Measurements from ENCODE around the gene UNCX.
"Not testable (repeated sequence)": the region's sequence is repeated elsewhere in the genome, so short reads cannot be mapped to it uniquely, and the experiment has no call there.

UNCX gene

GRCh38 chr7:1232623-1233332, at the start of gene UNCX:
TSS of gene UNCX (plus strand) at chr7:1232872. CDS start at chr7:1233018, 146 bp downstream.
- H3K36me3 Mint-ChIP-seq (ENCODE audit: low read depth): no peaks in the 10 kb centered on the region
- peaks cover 62% of the 10 kb centered on the region for H3K27me3 Mint-ChIP-seq
- no peak within 1 kb of the TSS for H3K4me3 Mint-ChIP-seq
- H3K9me3 Mint-ChIP-seq: no peaks in the 10 kb centered on the region
- H3K27ac Mint-ChIP-seq: no peak within 1 kb of the TSS
- peaks cover 9% of the 10 kb centered on the region for H3K4me1 Mint-ChIP-seq (ENCODE audit: low read depth)
- intact Hi-C loops (cut with micrococcal nuclease): no loop called here

GRCh38 chr7:1187127-1187526, 45.5 kb upstream of the UNCX start:
- no peak overlapping the region for H3K4me3 Mint-ChIP-seq
- H3K4me1 Mint-ChIP-seq (ENCODE audit: low read depth): peaks cover 7% of the 10 kb centered on the region
- no peaks in the 10 kb centered on the region for H3K36me3 Mint-ChIP-seq (ENCODE audit: low read depth)
- peaks cover 18% of the 10 kb centered on the region for H3K27me3 Mint-ChIP-seq
- no peak overlapping the region for H3K27ac Mint-ChIP-seq
- peaks cover 13% of the 10 kb centered on the region for H3K9me3 Mint-ChIP-seq
- intact Hi-C loops (cut with micrococcal nuclease): no loop called here

- no peak overlapping the region for H3K4me3 Mint-ChIP-seq
- peaks cover 13% of the 10 kb centered on the region for H3K4me1 Mint-ChIP-seq (ENCODE audit: low read depth)
- peaks cover 19% of the 10 kb centered on the region for H3K27me3 Mint-ChIP-seq
- H3K36me3 Mint-ChIP-seq (ENCODE audit: low read depth): no peaks in the 10 kb centered on the region
- H3K9me3 Mint-ChIP-seq: peaks cover 13% of the 10 kb centered on the region
- H3K27ac Mint-ChIP-seq: no peak overlapping the region
- intact Hi-C loops (cut with micrococcal nuclease): no loop called here
Measured at GRCh38 chr7:1188720-1189294, 43.9 kb upstream of the UNCX start.

GRCh38 chr7:1189986-1190772, 42.5 kb upstream of the UNCX start:
- Mint-ChIP-seq H3K36me3 (ENCODE audit: low read depth) (no peaks in the 10 kb centered on the region), H3K4me1 (ENCODE audit: low read depth) (peaks cover 13% of the 10 kb centered on the region), H3K4me3 (no peak overlapping the region), H3K9me3 (peaks cover 13% of the 10 kb centered on the region), H3K27ac (no peak overlapping the region), H3K27me3 (peaks cover 28% of the 10 kb centered on the region)
- intact Hi-C loops (cut with micrococcal nuclease): loop anchor here (10.0 kb wide), 1 partner anchor 245 kb away; no protein-coding TSS in a partner anchor

- Mint-ChIP-seq H3K9me3 (peaks cover 13% of the 10 kb centered on the region), H3K4me3 (no peak overlapping the region), H3K4me1 (ENCODE audit: low read depth) (peaks cover 13% of the 10 kb centered on the region), H3K27me3 (peaks cover 26% of the 10 kb centered on the region), H3K27ac (no peak overlapping the region), H3K36me3 (ENCODE audit: low read depth) (no peaks in the 10 kb centered on the region)
- intact Hi-C loops (cut with micrococcal nuclease): loop anchor here (10.0 kb wide), 1 partner anchor 243 kb away; no protein-coding TSS in a partner anchor
Measured at GRCh38 chr7:1192171-1192676, 40.4 kb upstream of the UNCX start.

- Mint-ChIP-seq H3K9me3 (peaks cover 6% of the 10 kb centered on the region), H3K27me3 (peaks cover 29% of the 10 kb centered on the region), H3K27ac (no peak overlapping the region), H3K4me3 (no peak overlapping the region), H3K36me3 (ENCODE audit: low read depth) (no peaks in the 10 kb centered on the region), H3K4me1 (ENCODE audit: low read depth) (peaks cover 13% of the 10 kb centered on the region)
- intact Hi-C loops (cut with micrococcal nuclease): loop anchor here (10.0 kb wide), 1 partner anchor 241 kb away; no protein-coding TSS in a partner anchor
Measured at GRCh38 chr7:1193593-1194424, 38.9 kb upstream of the UNCX start.

- not testable (repeated sequence) for H3K27ac Mint-ChIP-seq; H3K4me3 Mint-ChIP-seq; H3K9me3 Mint-ChIP-seq; H3K36me3 Mint-ChIP-seq (ENCODE audit: low read depth)
- intact Hi-C loops (cut with micrococcal nuclease): loop anchor here (10.0 kb wide), 1 partner anchor 238 kb away; no protein-coding TSS in a partner anchor
- Mint-ChIP-seq H3K27me3 (peaks cover 41% of the 10 kb centered on the region), H3K4me1 (ENCODE audit: low read depth) (peaks cover 13% of the 10 kb centered on the region)
Measured at GRCh38 chr7:1196441-1196840, 36.2 kb upstream of the UNCX start.

GRCh38 chr7:1196950-1197349, 35.7 kb upstream of the UNCX start:
- H3K4me3 Mint-ChIP-seq: no peak overlapping the region
- intact Hi-C loops (cut with micrococcal nuclease): loop anchor here (10.0 kb wide), 1 partner anchor 238 kb away; no protein-coding TSS in a partner anchor
- peaks cover 45% of the 10 kb centered on the region for H3K27me3 Mint-ChIP-seq
- no peak overlapping the region for H3K27ac Mint-ChIP-seq
- peaks cover 8% of the 10 kb centered on the region for H3K4me1 Mint-ChIP-seq (ENCODE audit: low read depth)
- H3K36me3 Mint-ChIP-seq (ENCODE audit: low read depth): no peaks in the 10 kb centered on the region
- H3K9me3 Mint-ChIP-seq: no peaks in the 10 kb centered on the region

GRCh38 chr7:1197997-1198625, 34.6 kb upstream of the UNCX start:
- no peaks in the 10 kb centered on the region for H3K36me3 Mint-ChIP-seq (ENCODE audit: low read depth)
- no peaks in the 10 kb centered on the region for H3K4me1 Mint-ChIP-seq (ENCODE audit: low read depth)
- H3K27ac Mint-ChIP-seq: no peak overlapping the region
- H3K9me3 Mint-ChIP-seq: no peaks in the 10 kb centered on the region
- intact Hi-C loops (cut with micrococcal nuclease): loop anchor here (10.0 kb wide), 1 partner anchor 237 kb away; no protein-coding TSS in a partner anchor
- peaks cover 50% of the 10 kb centered on the region for H3K27me3 Mint-ChIP-seq
- H3K4me3 Mint-ChIP-seq: no peak overlapping the region

GRCh38 chr7:1200045-1200444, 32.6 kb upstream of the UNCX start:
- H3K36me3 Mint-ChIP-seq (ENCODE audit: low read depth): no peaks in the 10 kb centered on the region
- intact Hi-C loops (cut with micrococcal nuclease): no loop called here
- no peak overlapping the region for H3K27ac Mint-ChIP-seq
- H3K4me1 Mint-ChIP-seq (ENCODE audit: low read depth): no peaks in the 10 kb centered on the region
- H3K27me3 Mint-ChIP-seq: peaks cover 36% of the 10 kb centered on the region
- no peak overlapping the region for H3K4me3 Mint-ChIP-seq
- H3K9me3 Mint-ChIP-seq: no peaks in the 10 kb centered on the region

- Mint-ChIP-seq H3K27me3 (peaks cover 32% of the 10 kb centered on the region), H3K9me3 (no peaks in the 10 kb centered on the region), H3K27ac (no peak overlapping the region), H3K4me1 (ENCODE audit: low read depth) (no peaks in the 10 kb centered on the region), H3K36me3 (ENCODE audit: low read depth) (no peaks in the 10 kb centered on the region), H3K4me3 (no peak overlapping the region)
- intact Hi-C loops (cut with micrococcal nuclease): no loop called here
Measured at GRCh38 chr7:1201916-1202315, 30.8 kb upstream of the UNCX start.

- H3K9me3 Mint-ChIP-seq; intact Hi-C loops (cut with micrococcal nuclease); H3K4me1 Mint-ChIP-seq (ENCODE audit: low read depth); H3K36me3 Mint-ChIP-seq (ENCODE audit: low read depth); H3K4me3 Mint-ChIP-seq; H3K27ac Mint-ChIP-seq: not testable (repeated sequence)
- H3K27me3 Mint-ChIP-seq: peaks cover 29% of the 10 kb centered on the region
Measured at GRCh38 chr7:1202914-1203313, 29.8 kb upstream of the UNCX start.

All from dendritic cell treated with granulocyte-macrophage colony-stimulating factor and Interleukin-4, amounts not matched to agents 40 ng/mL and 50 ng/mL, for 4 days (primary cell).